ENCODE measurements around the gene GADD45G.

Gene GADD45G

GRCh38 chr9:89592963-89593726, 11.7 kb upstream of the GADD45G start:
- TF ChIP-seq CTCF (IDR thresholded peaks at IDR 0.05; ENCODE audit: insufficient read depth, low read depth, low read length, missing control alignments), result no peak
- H3K4me3 ChIP-seq (ENCODE audit: low read depth, low read length), result no peak overlapping the region

GRCh38 chr9:89593727-89594427, 10.9 kb upstream of the GADD45G start:
- TF ChIP-seq CTCF (IDR thresholded peaks at IDR 0.05; ENCODE audit: insufficient read depth, low read depth, low read length, missing control alignments), result peak; percentile 92
- DNase-seq (ENCODE audit: low read depth), result peak; percentile 69
- H3K4me3 ChIP-seq (ENCODE audit: low read depth, low read length), result no peak overlapping the region

More at GRCh38 chr9:89592963-89593726, 11.7 kb upstream of the GADD45G start:
- no peak for DNase-seq (ENCODE audit: low read depth)

- no peak for TF ChIP-seq CTCF (IDR thresholded peaks at IDR 0.05; ENCODE audit: insufficient read depth, low read depth, low read length, missing control alignments)
- H3K4me3 ChIP-seq (ENCODE audit: low read depth, low read length), result no peak overlapping the region
- no peak for DNase-seq (ENCODE audit: low read depth)
Observed at GRCh38 chr9:89594811-89595550, 9.8 kb upstream of the GADD45G start.

GRCh38 chr9:89595646-89596045, 9.2 kb upstream of the GADD45G start:
- no peak for DNase-seq (ENCODE audit: low read depth)
- no peak overlapping the region for H3K4me3 ChIP-seq (ENCODE audit: low read depth, low read length)
- no peak for TF ChIP-seq CTCF (IDR thresholded peaks at IDR 0.05; ENCODE audit: insufficient read depth, low read depth, low read length, missing control alignments)

GRCh38 chr9:89596937-89597555, 7.8 kb upstream of the GADD45G start:
- TF ChIP-seq CTCF (IDR thresholded peaks at IDR 0.05; ENCODE audit: insufficient read depth, low read depth, low read length, missing control alignments), result no peak
- no peak overlapping the region for H3K4me3 ChIP-seq (ENCODE audit: low read depth, low read length)
- no peak for DNase-seq (ENCODE audit: low read depth)

- peak; percentile 81 for TF ChIP-seq CTCF (IDR thresholded peaks at IDR 0.05; ENCODE audit: insufficient read depth, low read depth, low read length, missing control alignments)
- peak; percentile 73 for DNase-seq (ENCODE audit: low read depth)
- no peak overlapping the region for H3K4me3 ChIP-seq (ENCODE audit: low read depth, low read length)
Observed at GRCh38 chr9:89597711-89598362, 7.0 kb upstream of the GADD45G start.
